ENCODE measurements around the gene UBL4B. TPM values are rescaled to one million over a fixed set of nuclear protein-coding genes. Genes with fewer than 3 reads are reported as not detected.

Gene UBL4B
- total and polyA plus RNA-seq, 2 experiments from 2014 or later: not detected

- TF ChIP-seq CTCF (conservative IDR thresholded peaks at IDR 0.05; ENCODE audit: low read depth in 2 of 2) (no peak), ZNF114 (CRISPR knock-in tag; IDR thresholded peaks at IDR 0.05) (no peak)
Measured at GRCh38 chr1:110161165-110161564, 48.9 kb downstream of the UBL4B start (continued).

GRCh38 chr1:110161849-110162248 lies 49.6 kb downstream of the UBL4B start:
- H3K27me3 Mint-ChIP-seq (ENCODE audit: insufficient read depth, low read depth, poor library complexity): peaks cover 13% of the 10 kb centered on the region
- no peak for ATAC-seq
- H3K4me1 ChIP-seq (ENCODE audit: insufficient read depth): no peaks in the 10 kb centered on the region
- TF ChIP-seq, protein P1, sequence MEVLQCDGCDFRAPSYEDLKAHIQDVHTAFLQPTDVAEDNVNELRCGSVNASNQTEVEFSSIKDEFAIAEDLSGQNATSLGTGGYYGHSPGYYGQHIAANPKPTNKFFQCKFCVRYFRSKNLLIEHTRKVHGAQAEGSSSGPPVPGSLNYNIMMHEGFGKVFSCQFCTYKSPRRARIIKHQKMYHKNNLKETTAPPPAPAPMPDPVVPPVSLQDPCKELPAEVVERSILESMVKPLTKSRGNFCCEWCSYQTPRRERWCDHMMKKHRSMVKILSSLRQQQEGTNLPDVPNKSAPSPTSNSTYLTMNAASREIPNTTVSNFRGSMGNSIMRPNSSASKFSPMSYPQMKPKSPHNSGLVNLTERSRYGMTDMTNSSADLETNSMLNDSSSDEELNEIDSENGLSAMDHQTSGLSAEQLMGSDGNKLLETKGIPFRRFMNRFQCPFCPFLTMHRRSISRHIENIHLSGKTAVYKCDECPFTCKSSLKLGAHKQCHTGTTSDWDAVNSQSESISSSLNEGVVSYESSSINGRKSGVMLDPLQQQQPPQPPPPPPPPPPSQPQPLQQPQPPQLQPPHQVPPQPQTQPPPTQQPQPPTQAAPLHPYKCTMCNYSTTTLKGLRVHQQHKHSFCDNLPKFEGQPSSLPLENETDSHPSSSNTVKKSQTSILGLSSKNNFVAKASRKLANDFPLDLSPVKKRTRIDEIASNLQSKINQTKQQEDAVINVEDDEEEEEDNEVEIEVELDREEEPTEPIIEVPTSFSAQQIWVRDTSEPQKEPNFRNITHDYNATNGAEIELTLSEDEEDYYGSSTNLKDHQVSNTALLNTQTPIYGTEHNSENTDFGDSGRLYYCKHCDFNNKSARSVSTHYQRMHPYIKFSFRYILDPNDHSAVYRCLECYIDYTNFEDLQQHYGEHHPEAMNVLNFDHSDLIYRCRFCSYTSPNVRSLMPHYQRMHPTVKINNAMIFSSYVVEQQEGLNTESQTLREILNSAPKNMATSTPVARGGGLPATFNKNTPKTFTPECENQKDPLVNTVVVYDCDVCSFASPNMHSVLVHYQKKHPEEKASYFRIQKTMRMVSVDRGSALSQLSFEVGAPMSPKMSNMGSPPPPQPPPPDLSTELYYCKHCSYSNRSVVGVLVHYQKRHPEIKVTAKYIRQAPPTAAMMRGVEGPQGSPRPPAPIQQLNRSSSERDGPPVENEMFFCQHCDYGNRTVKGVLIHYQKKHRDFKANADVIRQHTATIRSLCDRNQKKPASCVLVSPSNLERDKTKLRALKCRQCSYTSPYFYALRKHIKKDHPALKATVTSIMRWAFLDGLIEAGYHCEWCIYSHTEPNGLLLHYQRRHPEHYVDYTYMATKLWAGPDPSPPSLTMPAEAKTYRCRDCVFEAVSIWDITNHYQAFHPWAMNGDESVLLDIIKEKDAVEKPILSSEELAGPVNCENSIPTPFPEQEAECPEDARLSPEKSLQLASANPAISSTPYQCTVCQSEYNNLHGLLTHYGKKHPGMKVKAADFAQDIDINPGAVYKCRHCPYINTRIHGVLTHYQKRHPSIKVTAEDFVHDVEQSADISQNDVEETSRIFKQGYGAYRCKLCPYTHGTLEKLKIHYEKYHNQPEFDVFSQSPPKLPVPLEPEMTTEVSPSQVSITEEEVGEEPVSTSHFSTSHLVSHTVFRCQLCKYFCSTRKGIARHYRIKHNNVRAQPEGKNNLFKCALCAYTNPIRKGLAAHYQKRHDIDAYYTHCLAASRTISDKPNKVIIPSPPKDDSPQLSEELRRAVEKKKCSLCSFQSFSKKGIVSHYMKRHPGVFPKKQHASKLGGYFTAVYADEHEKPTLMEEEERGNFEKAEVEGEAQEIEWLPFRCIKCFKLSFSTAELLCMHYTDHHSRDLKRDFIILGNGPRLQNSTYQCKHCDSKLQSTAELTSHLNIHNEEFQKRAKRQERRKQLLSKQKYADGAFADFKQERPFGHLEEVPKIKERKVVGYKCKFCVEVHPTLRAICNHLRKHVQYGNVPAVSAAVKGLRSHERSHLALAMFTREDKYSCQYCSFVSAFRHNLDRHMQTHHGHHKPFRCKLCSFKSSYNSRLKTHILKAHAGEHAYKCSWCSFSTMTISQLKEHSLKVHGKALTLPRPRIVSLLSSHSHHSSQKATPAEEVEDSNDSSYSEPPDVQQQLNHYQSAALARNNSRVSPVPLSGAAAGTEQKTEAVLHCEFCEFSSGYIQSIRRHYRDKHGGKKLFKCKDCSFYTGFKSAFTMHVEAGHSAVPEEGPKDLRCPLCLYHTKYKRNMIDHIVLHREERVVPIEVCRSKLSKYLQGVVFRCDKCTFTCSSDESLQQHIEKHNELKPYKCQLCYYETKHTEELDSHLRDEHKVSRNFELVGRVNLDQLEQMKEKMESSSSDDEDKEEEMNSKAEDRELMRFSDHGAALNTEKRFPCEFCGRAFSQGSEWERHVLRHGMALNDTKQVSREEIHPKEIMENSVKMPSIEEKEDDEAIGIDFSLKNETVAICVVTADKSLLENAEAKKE (CRISPR knock-in tag; IDR thresholded peaks at IDR 0.05): no peak
- TF ChIP-seq JUNB (IDR thresholded peaks at IDR 0.05; ENCODE audit: unreplicated experiment) (no peak), NANOG (IDR thresholded peaks at IDR 0.05; ENCODE audit: borderline replicate concordance) (no peak), EZH2phosphoT487 (IDR thresholded peaks at IDR 0.05; ENCODE audit: unreplicated experiment) (no peak), ZNF114 (CRISPR knock-in tag; IDR thresholded peaks at IDR 0.05) (no peak), EZH2 (IDR thresholded peaks at IDR 0.05; ENCODE audit: low read depth, unreplicated experiment) (no peak), STAT1 (IDR thresholded peaks at IDR 0.05; ENCODE audit: unreplicated experiment) (no peak), ETS1 (IDR thresholded peaks at IDR 0.05) (no peak), CREB1 (CRISPR knock-in tag; IDR thresholded peaks at IDR 0.05; ENCODE audit: low read depth) (no peak), POLR2AphosphoS5 (IDR thresholded peaks at IDR 0.05; ENCODE audit: low read depth) (no peak)
- TF ChIP-seq, protein P2, sequence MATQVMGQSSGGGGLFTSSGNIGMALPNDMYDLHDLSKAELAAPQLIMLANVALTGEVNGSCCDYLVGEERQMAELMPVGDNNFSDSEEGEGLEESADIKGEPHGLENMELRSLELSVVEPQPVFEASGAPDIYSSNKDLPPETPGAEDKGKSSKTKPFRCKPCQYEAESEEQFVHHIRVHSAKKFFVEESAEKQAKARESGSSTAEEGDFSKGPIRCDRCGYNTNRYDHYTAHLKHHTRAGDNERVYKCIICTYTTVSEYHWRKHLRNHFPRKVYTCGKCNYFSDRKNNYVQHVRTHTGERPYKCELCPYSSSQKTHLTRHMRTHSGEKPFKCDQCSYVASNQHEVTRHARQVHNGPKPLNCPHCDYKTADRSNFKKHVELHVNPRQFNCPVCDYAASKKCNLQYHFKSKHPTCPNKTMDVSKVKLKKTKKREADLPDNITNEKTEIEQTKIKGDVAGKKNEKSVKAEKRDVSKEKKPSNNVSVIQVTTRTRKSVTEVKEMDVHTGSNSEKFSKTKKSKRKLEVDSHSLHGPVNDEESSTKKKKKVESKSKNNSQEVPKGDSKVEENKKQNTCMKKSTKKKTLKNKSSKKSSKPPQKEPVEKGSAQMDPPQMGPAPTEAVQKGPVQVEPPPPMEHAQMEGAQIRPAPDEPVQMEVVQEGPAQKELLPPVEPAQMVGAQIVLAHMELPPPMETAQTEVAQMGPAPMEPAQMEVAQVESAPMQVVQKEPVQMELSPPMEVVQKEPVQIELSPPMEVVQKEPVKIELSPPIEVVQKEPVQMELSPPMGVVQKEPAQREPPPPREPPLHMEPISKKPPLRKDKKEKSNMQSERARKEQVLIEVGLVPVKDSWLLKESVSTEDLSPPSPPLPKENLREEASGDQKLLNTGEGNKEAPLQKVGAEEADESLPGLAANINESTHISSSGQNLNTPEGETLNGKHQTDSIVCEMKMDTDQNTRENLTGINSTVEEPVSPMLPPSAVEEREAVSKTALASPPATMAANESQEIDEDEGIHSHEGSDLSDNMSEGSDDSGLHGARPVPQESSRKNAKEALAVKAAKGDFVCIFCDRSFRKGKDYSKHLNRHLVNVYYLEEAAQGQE (IDR thresholded peaks at IDR 0.05; ENCODE audit: unreplicated experiment): no peak

More at GRCh38 chr1:110161849-110162248, 49.6 kb downstream of the UBL4B start:
- Histone ChIP-seq H3K79me2 (replicated peaks; ENCODE audit: insufficient read depth) (no peaks in the 10 kb centered on the region), H3K9me2 (ENCODE audit: insufficient read depth) (0 out of 2 replicates have a peak, but pooled peaks cover 4% of the 10 kb centered on the region), H3K4me2 (no peak overlapping the region), H3K27me3 (ENCODE audit: insufficient read depth) (no peaks in the 10 kb centered on the region), H4K20me1 (replicated peaks; ENCODE audit: insufficient read depth) (no peaks in the 10 kb centered on the region), H2AFZ (no peak overlapping the region), H3K4me3 (no peak overlapping the region), H3K36me3 (ENCODE audit: insufficient read depth) (no peaks in the 10 kb centered on the region), H3F3A (replicated peaks; ENCODE audit: low read depth) (no peaks in the 10 kb centered on the region), H3K27ac (ENCODE audit: low read depth) (no peak overlapping the region)
- no peaks in the 10 kb centered on the region for H3K36me3 Mint-ChIP-seq (ENCODE audit: low read depth)
- DNase-seq (ENCODE audit: low spot score): no peak
- no peak overlapping the region for H3K4me3 Mint-ChIP-seq
- peaks cover 5% of the 10 kb centered on the region for H3K4me1 Mint-ChIP-seq
- no peak overlapping the region for H3K27ac Mint-ChIP-seq
- H3K9me3 Mint-ChIP-seq: no peaks in the 10 kb centered on the region
